HG03159 (cell line): ENCODE data around the gene CRYM.
"Not testable (repeated sequence)": the region's sequence is repeated elsewhere in the genome, so short reads cannot be mapped to it uniquely, and the experiment has no call there.

ENCODE experiments used
- ATAC-seq: cut with Tn5 transposase; IDR thresholded peaks from one replicate; pipeline ENCODE4 v1.9.1; 2021; ENCODE audit warnings: mild to moderate bottlenecking, moderate library complexity; ENCODE audit not compliant: unreplicated experiment

The CRYM gene

DNA sequence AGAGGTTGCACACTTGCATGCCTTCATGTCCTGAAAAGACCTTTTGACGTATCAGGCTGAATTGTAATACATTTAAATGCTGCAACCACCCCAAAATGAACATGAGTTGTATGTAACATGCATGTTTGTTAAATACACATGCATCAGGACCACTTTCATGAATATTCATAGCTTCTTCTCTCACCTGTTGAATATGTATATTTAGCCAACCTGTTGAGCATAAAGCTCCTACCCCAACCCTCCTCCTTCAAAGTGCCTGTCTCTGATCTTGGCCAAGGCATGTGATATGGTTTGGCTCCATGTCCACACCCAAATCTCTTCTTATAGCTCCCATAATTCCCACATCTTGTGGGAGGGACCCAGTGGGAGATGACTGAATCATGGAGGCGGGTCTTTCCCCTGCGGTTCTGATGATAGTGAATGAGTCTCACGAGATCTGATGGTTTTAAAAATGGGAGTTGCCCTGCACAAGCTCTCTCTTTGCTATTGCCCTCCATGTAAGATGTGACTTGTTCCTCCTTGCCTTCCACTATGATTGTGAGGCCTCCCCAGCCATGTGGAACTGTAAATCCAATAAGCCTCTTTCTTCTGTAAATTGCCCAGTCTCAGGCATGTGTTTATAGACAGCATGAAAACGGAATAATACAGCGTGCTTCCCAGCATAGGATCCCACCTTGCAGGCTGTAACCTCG lies 3.8 kb upstream of the CRYM start:
- no peak for ATAC-seq

DNA sequence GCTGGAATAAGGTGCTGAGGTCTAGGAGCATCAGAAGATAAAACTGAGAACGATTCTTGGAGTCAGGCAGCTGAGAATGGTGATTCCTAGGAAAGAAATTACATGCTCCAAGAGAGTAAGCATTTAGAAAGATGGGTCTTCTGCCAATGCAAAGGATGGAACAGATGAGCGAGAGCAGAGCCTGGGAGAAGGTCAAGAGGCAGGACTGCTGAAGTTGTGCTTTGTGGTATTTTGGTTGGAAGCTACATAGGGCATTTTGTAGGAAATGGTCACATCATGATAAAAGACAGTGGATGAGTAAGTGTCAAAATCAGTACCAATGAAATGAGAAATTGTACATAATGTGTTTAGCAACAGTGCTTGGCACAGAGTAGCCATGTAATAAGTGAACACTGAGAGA lies 1.4 kb upstream of the CRYM start:
- no peak for ATAC-seq

DNA sequence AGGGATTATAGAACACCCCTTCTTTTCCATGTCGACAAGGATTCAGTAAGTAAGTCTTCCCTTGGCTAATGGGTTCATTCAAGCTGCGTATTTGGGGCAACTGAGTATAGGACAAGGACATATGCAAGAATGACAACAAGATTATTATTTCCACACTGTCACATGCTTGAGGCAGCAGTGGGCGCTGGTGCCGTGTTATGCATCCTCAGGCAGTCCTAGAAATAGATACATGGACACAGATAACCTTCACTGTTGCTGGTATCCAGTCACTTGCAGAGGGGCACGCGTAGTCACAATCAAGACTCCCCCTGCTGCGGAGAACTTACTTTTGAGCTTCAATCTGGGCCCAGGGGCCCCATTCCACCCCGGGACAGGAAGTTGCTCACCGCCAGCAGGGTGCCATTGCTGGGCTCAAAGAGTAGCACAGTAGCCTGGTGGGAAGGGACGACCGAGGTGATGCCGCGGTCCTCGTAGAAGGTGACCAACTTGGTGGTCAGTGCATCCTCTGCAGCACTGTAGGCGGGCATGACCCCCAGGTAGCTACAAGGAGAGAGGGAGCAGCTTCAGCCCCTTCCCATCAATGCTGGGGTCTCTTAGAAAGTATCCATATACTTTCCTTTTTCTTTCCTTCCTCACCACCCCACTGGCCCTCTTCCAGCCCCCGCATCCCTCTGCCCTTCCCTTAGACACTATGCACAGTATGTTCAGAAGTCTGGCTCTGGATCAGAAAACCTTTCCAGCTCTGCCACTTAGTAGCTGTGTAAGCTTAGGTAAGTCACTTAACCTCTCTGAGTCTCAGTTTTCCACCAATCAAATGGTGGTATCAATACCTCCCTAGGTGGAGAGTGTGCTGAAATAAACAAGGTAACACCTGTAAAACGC lies 804 bp downstream of the CRYM start:
- ATAC-seq = no peak

DNA sequence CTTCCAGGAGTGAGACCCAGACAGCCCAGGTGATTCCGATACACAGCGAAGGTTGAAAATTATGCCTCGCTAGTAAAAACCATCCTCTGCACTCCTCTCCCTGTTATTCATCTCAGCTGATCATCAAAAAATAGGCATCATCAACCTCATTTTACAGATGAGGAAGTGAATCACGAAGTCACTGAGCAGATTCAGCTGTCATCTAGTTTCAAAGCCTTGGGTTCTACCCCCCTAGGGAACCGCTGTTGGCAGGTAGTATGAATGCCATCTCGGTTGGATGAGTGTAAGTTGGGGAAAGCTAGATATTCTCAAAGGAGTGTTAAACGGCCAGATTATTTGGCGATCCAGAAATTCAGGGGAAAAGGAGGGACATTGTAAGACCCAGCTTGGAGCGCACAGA lies 2.0 kb downstream of the CRYM start:
- ATAC-seq = no peak

DNA sequence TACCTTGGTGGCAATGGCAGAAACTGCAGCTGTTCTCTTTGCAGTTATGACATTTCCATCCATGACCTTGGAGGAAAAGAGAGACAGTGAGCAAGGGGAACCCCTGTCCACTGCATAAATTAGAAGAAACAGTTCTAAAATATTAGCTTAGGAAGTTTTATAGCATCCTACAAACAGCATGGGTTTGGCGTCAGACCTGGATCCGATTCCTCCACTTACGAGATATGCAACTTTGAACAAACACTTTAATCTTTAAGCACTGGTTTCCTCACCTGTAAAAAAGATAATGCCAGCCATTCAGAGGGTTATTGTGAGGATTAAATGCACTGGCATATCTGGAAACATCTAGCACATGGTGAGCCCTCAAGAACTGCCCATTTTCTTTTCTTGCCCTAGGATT lies 2.6 kb downstream of the CRYM start:
- no peak for ATAC-seq

DNA sequence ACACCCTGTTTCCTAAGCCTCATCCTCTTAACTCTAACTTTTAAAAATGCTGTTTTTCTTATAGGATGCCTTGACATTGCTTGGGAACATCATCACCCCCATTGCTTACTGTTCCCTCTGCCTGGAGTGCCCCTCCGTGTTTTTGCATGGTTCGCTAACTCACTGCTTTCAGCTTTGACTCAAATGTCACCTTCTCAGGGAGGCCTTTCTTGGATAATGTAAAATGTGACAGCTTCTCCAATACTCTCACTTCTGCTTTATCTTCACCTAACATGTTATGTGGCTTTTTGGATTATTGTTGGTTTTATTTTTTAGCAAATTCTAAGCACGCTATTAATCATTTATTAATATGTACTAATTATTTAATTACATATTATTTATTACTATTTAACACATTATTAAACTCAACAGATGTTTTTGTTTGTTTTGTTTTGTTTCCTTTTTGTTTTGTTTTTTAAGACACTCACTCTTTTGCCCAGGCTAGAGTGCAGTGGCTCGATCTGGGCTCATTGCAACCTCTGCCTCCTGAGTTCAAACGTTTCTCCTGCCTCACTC lies 3.8 kb downstream of the CRYM start:
- ATAC-seq = no peak

DNA sequence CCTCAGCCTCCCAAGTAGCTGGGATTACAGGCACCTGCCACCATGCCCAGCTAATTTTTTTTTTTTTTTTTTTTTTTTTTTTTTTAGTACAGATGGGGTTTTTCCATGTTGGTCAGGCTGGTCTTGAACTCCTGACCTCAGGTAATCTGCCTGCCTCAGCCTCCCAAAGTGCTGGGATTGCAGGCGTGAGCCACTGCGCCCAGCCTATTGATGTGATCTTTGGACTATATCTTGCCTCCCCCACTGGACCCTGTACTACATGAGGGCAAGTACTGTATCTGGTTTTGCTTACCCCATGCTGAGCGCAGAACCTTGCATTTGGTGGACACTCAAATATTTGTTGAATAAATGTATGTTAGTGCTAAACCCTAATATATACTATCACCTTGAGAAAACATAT lies 5.3 kb downstream of the CRYM start:
- not testable (repeated sequence) for ATAC-seq

DNA sequence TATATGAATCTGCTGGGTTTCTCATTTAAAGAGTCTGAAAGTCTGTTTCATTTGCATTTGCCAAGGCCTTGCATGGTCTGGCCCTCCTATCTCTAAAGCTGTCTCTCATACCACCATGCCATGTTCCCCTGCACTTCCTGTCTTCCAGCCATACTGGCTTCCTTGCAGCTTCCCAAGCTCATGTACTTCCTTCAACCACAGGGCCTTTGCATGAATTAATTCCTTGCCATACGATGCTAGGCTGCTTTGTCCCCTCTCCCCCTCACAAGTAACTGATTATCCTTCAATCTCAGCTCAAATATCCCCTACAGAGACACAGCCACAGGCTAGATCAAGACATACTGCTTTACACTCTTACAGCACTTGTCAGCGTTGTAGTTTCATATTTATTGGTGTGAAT lies 5.8 kb downstream of the CRYM start:
- no peak for ATAC-seq

DNA sequence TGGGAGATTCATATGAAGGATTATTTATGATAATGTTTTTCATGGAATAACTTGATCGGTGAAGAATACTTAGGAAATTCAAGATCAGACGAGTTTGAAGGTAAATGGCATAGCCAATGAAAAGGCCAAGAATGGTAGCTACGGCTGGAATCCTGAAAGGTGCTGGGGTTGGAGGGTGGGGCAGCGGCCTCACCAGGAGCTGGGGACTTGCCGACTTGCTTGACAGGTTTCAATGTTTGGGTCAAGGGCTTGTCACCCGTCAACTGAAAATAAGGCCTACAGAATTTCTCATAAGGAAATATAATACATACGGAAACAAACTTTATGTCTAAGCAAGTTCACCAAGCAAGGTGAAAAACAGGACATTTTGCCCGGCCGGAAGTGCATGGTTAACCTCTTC lies 9.9 kb downstream of the CRYM start:
- ATAC-seq = no peak

DNA sequence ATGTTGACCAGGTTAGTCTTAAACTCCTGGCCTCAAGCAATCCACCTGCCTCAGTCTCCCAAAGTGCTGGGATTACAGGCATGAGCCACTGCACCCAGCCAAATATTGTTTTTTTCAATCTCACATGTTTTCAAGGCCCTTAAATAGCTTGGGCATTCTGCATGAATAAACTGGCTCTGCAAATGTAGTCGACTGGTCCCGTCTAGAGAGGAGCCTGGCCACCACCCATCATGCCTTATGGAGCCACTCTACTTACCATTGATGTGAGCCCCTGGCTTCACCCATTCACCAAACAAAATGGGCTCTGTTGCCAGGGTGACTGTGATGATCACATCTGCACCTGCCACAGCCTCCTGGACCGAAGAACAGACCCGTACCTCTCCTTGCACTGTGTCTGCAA lies 10.8 kb downstream of the CRYM start:
- no peak for ATAC-seq

DNA sequence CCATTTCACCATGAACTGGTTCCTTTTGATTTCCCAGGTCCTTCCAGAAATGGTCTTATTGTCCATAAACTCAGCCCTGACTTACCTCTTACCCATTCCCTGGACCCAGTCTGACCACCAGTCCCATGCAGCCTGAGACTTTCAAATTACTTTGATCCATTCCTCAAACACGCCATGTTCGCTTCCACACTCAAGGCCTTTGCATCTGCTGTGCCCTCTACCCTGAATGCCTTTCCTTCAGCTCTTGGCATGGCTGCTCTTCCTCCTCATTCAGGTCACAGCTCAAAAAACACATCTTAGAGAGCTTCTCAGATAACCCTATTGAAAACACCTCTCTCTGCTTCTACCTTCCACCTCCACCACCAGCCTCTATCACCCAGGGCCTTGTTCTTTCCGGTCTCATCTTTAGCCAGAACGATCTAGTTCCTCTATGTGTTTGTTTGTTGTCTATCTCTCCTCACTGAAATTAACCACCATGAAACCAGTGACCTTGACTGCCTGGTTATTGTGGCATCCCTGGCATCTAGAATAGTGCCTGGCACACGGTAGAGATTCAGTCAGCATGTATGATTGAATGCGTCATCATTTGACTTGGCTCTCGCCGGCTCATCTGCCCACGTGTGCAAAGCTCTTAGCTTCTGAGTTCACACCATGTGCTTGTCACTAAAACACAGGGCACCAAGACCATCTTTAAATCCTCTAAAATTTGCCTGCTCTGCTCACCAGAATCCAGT lies 12.8 kb downstream of the CRYM start:
- no peak for ATAC-seq

DNA sequence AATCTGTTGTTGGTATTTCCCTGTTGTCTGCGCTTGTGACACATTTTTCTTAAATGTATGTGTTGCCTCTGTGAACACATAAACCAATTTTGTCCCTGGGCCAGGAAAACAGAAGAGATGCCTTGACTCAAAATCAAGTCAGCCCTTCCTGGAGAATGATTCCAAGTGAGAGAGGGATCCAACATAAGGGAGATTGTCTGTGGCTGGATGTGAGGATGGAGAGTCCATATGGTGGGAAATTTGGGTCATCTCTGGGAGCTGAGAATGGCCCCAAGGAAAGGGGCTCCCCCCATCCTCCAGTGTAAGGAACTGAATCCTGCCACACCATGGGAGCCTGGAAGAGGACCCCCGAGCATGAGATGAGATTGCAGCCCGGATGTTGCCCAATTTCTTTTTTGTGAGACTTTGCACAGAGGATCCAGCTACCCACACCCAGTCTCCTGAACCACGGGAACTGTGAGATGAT lies 13.5 kb downstream of the CRYM start:
- ATAC-seq = no peak

DNA sequence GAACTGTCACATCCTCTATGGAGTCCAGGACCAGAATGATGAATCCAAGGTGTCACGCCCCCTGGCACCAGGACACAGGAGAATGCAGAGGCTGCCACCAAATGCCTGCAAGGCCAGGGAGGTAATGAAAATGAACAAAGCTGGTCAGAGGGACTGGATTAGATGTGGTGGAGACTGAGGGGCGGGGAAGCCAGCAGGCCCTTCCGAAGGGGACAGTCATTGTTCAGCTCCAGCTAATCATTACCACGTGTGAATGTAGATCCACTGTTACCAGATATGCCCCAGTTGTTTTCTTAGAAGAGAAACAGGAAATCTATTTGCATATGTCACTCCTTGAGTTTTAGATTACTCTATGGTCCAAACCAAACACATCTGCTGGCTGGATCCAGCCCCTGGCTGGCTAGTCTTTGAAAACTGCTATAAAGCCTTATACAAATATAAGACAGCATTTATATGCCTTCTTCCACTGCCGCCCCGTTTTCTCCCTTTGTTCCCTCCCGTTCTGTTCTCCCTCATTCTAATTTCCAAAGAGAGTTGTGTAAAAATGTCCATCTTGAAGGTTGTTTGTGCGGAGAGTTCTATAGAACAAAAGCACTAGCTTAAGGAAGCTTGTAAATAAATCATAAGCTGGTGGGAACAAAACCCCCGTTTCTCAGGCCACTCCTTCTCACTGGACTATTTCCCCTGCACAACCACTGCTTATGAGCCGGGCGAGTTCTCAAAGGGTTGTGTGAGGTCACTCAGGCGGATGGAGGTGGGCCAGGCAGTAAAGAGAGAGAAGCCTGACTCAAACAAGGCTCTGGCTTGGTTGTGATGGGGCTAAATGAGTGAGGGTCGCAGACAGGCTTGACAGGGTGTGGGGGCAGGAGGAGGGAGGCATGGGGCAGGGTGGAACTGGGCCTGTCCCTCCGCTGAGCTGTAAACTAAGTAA lies 14.2 kb downstream of the CRYM start:
- ATAC-seq = peak; percentile 85

DNA sequence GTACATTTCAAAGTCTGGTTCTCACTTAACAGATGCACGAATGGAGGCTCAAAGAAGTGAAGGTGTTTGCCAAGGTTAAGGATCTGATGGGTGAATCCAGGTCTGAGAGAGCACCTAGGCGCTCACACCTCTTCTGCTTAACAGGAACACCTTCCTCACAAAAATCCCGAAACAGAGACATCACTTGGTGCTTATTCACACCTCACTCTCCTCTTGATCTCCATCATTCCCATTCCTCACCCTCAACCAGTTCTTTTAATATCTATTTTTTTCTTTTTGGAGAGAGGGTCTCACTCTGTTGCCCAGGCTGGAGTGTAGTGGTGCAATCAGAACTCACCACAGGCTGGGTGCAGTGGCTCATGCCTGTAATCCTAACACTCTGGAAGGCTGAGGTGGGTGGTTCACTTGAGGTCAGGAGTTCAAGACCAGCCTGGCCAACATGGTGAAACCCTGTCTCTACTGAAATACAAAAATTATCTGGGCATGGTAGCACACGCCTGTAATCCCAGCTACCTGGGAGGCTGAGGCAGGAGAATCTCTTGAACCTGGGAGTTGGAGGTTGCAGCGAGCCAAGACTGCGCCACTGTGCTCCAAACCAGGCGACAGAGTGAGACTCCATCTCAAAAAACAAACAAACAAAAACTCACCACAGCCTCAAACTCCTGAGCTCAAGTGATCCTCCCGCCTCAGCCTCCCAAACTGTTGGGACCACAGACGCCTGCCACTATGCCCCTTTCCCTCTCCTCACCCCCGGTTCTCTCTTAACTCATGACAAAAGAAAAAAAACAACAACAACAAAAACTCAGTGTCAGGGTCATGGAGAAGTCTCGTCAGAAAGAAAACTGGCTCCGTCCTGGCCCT lies 15.1 kb downstream of the CRYM start:
- no peak for ATAC-seq

DNA sequence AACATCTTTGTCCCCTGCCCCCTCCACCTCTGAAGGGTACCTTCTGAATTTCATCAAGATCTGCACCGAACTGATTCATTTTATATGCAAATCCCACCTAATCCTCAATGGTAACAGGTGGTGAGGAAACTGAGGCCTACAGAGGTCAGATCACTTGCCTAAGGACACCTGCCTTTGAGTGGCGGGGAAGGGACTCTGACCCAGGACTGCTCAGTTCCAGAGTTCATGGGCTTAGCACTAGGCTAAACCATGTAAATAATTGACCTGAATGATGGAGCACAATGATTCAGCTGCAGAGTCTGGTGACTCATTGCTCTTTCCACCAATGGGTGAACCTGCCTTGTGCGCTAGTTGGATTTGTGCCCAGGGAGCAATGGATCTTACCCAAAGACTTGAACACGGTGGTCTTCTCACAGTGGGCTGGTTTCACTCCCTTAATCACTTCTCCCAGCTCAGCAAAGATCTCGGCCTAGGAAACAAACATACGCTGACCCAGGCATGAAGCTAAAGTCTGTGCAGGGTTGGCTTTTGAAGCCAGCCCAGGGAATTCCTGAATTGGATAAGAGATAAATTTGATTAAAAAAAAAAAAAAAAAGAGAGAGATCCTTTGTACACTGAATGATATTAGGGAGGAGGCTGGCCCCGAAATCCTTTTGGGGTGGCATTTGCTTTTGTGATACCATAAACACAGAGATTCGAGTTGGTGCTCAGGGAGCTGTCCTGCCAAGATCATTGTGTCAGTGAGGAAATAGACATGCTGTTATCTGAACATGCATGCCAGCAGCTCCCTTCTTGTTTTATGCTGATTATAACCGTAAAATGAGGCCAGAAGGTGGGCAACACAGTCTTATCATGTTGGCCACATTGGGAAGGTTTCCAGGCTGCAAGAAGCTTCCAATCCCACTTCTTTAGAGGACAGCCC lies 17.0 kb downstream of the CRYM start:
- ATAC-seq = no peak

DNA sequence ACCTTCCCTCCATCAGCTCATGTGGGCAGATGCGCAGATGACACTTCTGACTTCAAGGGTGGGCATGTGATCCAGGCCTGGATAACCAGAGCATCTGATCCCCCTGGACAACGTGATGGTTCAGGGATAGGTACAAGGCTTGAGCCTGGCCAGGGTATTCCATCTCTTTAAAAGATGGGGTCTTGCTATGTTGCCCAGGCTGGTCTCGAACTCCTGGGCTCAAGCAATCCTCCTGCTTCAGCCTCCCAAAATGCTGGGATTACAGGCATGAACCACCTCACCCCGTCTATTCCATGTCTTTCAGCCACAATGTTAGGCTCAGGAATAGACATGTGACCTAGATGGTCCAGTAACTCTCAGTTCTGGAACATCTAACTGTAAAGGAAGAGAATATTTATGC lies 20.8 kb downstream of the CRYM start:
- ATAC-seq = no peak

DNA sequence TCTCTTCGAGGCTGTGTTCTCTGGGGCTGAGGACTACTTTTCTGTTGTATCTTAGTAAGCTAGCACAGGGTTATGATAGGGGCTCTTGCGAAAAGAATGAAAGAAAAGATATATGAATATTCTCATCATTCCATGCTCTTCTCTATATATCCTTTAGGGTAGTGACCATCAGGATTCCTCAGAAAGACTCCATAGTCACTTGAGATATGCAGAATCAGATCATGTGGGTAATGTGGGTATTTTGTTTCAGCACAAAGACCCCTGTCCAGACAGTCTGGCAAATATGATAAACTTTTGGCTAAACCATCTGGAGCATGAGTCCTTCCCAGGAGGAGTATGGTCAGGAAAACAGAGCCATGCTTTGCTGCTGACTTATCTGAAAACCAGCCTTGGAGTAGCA lies 21.5 kb downstream of the CRYM start:
- ATAC-seq = no peak

DNA sequence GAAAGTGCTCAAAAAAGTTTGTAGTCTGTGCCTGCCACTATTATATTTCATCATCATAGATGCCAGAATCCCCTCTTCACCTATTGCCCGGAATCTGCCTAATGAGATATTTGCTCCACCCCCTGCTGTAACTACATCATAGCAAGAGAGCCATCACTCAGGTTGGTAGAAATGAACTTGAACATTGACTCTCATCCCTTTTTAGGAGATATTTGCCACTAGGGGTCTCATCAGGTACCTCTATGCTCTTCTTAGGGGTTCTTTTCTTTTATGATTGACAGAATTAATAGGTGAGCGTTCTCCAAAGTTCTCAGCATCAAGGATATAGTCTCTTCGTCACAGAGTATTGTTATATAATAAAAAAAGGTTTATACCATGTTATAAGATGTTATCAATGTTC lies 24.6 kb downstream of the CRYM start:
- ATAC-seq = no peak
